ENCODE results near the gene DMBT1.
"Not testable (repeated sequence)": the region's sequence is repeated elsewhere in the genome, so short reads cannot be mapped to it uniquely, and the experiment has no call there.

Gene DMBT1

DNA sequence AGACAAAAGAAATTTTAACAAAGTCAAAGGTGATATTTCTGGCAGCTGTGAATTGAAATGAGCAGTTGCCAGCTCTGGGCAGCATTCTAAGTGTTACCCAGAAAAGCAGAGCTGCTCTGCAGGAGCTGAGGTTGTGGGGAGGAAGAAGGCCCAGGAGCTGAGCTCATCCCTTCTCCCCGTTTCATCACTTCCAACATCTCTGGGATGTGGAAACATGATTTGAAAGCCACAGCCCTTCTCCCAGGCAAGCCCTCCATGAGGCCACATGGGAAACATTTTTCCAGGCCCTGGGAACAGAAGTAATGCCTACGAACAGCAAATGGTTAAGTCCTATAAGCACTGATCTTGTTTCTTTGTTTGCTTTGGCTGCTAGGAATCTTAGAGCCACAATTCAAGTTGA is 10.9 kb upstream of the DMBT1 start:
- no peak for DNase-seq

DNA sequence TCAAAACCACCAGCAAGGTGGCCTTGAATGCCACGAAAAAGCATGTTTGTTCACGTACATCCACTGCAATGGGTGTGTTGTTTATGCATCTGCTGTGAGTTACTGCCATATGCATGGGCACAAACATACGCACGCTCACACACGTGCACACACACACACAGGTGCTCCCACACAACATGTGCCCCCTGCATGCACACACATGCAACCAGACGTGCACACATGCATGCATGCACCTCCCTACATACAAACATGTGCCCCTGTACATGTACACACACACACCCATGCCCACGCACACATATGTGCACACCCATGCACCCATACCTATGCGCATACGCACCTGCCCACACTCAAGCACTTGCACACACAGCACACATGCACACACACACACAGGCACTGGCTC is 10.1 kb upstream of the DMBT1 start:
- DNase-seq, result no peak

DNA sequence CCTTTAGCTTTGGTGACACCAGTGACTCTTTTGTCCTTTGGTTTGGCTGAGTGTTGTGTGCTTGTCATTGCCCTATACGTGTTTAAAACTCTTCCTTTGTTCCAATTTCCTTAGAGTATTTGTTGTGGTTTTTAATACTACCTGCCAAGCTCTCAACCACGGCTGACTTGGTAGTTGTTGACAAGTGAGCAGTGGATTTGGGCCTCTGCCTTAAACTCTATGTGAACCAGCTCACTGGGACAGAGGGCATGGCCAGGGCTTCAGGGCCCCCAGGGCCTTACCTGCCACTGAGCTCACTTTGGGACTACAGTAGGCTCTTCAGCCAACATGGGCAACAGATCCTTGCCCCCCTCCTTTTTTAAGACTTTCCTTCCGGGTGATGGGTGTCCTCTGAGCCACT is 9.6 kb upstream of the DMBT1 start:
- no peak for DNase-seq

DNA sequence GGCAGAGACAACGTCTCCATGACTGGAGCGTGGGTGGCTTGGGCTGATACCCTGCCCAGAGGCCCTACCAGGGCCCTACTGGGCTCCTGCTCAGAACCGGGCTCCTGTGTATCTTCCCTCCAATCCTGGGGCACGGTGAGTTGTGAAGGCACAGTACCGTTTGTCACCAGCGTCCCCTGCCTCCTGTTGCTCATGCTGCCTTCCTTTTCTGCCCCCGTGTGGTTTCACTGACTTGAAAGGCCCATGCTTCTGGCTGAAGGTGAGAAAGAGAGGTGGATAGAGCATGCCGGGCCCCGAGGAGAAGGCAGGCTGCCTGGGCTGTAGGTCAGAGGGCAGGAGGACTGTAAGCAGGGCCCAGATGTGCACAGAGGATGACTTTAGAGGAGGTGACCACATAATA is 9.1 kb upstream of the DMBT1 start:
- no peak for DNase-seq

DNA sequence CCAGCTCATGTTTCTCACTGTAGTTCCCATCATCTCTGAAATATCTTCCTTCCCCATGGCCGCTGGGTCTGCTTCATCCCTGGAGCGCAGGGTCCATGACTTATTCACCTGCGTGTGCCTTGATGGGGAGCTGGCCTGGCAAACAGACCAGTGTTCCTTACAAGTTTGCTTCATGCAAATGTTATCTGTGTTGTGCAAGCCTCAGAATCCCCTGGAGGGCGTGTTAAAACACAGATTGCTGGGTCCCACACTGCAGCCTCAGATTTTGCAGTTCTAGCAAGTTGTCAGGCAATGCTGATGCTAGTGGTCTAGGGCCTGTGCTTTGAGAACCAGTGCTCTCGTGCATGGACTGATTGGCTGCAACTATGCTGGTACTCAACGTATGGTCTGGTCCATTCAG is 7.2 kb upstream of the DMBT1 start:
- DNase-seq, result no peak

DNA sequence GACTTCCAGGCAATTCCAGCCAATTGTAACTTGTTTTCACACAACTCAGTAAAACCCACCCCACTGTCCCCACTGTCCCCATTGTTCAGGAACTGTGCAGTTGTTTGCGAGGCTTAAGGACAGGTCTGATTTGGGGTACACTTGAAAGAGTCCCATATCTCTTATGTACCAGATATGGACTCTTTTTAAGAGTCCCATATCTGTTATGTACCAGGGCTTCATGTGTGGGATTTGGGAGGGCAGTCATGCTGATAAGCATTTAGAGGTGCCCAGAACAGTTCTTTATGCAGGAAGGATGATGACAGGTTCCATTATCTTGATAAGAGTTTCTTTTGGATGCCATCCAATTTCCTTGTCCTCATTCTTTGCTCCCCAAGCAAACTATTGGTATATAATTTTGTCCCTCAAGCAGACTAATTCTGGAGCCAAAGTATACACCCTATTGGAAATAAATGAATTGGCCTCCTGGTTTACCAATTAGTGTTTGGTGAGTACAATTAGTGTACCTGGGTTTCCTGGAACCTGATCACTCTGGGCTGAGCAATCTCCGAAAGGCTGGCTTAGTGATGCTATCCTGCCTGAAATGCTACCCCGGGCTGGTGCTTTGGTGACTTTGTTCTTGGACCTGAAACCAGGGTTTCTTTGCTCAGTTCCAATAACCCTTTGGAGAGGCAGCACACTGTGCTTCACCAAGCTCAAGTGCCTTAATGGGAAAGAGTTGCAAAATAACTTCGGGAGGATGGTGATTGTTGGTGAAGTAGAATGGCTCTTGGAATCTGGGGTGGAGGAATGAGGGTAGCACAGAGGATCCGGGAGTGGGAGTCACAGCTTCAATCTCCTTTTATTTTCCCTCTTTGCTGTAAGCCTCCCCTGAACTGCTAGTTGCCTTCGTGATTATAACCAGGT is 6.2 kb upstream of the DMBT1 start:
- DNase-seq, result peak; percentile 28

DNA sequence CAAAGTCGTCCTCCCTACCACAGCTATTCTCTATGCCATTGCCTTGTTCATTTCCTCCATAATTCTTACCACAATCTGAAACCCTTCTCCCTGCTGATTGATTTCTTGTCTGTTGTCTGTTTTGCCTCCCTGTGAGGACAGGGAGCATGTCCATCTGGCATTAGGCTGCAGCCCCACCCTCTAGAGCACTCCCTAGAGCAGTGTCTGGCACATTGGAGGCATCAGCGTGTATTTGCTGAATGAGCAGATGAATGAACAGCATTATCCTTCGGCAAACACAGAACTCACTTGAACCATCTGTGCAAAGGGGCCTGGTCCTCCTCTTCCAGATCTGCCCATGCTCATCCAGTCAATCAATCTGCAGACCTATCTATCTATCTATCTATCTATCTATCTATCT is 5.1 kb upstream of the DMBT1 start:
- DNase-seq, result peak; percentile 49

DNA sequence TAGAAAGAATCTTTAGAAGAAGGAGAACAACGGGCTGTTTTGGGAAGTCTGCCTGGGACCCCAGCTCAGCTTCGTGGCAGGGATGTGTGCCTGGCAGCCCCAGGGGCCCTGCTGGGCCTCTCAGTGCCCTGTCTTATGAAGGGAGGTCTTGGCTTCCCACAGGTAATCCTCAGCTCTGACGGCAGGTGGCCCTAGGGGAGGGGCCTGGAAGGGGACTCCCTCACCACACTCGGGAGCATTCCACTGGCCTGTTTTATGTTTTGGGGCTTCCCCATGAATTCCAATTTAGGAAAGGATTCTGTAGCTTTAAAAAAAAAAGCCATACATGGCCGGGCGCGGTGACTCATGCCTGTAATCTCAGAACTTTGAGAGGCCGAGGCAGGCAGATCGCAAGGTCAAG is 3.0 kb upstream of the DMBT1 start:
- no peak for DNase-seq

DNA sequence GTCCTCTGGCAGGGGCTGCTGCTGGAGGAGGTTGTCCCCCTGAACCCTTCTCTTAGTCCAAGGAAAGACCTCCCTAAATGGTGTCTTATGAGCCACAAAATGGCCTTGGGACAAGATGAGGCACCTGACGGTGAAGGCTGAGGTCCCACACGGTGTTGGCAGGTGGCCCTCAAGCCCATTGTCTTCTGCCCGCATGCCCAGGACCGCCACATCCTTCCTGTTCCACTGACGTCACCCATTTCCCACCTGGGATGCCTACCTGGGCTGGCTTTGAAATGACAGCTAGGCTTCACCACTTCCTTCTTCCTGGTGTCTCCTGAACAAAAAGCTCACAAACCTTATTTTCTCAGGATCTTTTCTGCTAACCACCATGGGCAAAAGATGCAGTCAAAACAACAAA is 2.1 kb upstream of the DMBT1 start:
- DNase-seq, result no peak

DNA sequence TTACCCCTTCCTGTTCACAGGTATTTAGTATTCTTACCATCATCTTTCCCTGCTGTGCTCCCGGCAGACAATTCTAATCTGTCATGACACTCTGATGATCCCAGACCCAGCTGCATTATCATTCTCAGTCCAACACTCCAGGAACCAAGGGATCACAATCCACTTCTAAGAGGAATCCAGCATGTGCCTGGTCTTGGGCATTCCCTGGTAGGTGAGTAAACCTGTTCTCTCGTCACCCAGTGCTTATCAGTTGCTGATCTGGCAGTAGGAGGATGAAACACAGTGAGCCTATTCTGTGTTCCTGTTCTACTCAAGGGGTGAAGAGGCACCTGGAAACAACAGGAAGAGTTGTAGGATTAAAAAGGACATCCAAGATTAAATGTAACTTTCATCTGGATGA is 1.3 kb upstream of the DMBT1 start:
- no peak for DNase-seq

DNA sequence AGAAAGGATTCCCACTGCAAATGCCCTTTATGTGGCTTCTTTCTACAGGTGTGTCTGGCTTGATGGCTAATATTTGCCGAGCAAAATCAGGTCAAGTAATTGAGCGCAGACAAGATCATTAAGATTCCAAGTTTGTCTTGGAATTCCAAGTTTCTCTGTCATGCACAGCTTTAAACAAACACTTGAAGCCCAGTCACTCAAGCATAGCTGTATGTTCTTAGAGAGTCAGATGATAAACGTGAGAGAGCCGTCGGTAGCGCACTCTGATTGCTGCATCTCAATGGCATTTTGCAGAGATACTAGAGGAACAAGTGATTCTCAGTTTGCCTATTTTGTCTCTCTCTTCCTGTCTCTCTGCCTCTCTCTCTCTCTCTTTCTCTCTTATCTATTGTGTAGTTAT is 658 bp downstream of the DMBT1 start:
- DNase-seq, result no peak

DNA sequence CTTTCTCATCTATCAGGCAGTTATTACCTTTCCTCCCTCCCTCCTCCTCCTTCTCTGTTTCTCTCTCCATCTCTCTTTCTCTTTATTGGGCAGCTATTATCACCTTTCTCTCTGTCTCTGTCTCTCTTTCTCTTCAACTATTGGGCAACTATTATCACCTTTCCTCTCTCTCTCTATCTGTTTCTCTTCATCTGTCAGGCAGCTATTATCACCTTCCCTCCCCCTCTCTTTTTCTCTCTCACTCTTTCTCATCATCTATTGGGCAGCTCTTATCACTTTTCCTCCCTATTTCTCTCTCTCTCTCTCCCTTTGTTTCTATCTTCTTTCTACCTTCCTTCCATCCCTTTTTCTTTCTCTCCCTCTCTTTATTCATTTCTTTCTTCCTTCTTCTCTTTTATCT is 1.2 kb downstream of the DMBT1 start:
- DNase-seq, result no peak

DNA sequence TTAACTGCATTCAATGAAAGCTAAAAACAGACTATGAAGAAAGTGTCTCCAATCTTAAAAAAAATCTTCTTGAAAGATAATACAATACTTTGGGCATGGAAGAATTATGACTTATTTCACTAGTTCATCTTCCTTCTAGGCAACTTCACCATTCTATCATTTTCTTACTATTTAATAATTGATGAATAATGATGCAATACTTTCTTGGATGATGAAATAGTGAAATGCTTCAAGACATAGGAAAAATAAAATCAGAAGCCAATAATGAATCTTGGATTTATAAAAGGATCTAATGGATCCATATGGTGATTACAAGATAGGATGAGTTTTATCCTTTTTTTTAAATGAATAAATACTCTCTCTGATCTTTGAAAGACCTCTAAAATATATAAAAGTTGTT is 4.4 kb downstream of the DMBT1 start:
- no peak for DNase-seq

DNA sequence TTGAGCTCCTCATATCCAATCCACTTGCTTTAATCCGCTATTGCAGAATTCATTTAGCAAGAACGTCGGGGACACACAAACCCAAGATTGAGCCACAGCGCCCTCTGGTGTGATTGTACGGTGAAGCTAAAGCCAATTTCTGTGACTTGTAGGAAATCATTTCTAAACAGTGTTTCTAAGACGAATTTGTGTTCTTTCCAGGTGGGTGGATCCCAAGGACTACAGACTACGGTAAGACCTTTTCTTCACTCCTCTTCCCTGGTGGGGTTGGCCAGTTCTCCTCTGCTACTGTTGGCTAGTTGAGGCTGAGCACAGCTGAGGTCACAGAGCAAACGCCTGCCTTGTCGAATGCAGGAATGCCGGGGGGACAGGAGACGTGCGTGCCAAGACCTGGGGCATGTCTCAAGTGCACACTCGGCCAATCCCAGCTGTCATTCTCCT is 5.2 kb downstream of the DMBT1 start:
- peak; percentile 66 for DNase-seq

DNA sequence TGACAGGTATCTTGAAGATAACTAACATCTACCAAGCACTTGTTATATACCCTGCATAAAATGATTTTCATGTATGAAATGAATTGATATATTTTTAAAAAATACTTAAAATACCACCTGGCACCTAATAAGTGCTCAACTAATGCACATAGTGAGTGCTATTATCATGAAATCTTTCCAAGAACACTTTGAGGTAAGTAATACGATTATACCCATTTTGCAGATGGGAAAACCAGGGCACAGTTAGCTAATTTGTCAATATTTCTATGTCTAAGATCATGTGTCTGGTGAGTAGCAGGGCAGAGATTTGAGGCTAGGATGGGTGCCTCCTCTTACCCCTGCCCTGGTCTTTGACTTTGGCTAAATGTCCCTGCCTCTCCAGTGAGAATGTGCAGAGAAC is 6.1 kb downstream of the DMBT1 start:
- DNase-seq, result no peak

DNA sequence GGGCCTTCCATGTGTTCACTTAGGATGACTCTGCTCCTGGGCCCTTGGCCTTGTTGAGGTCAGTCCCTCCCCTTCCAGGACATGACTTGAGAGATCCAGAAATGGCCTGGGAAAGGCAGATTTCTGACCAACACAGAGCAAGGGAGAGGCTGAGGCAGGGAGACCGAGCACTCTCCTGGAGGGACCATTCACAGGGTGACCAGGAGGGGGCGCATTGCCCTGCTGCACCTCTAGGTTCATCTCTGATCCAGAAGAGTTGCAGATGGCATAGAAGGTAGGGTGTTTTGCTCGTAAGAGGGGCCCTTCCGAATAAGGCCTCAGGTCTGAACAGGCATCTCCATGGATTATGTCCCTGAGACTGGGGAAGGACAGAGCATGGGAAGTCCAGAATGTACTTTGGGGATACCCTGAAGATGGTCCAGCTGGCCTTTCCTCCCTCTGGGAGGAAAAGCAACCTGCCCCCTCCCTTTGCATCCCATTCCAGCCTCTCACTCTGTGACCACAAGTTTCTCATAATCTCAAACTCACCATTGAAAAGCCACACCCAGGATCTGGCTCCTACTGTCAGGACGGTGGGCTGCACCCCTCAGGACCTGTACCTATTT is 6.6 kb downstream of the DMBT1 start:
- DNase-seq, result peak; percentile 0

DNA sequence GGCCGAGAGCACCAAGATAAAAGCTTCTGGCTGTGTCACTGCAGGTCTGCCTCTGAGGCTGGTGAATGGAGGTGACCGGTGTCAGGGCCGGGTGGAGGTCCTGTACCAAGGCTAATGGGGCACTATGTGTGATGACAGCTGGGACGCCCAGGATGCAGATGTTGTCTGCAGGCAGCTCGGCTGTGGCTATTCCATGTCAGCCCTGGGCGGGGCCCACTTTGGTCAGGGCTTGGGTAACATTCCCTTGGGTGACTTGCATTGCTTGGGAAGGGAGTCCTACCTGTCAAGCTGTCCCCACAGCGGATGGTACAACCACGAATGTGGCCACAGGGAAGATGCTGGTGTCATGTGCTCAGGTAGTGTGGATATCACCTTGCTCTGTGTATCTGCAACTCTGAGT is 8.0 kb downstream of the DMBT1 start:
- DNase-seq, result no peak

DNA sequence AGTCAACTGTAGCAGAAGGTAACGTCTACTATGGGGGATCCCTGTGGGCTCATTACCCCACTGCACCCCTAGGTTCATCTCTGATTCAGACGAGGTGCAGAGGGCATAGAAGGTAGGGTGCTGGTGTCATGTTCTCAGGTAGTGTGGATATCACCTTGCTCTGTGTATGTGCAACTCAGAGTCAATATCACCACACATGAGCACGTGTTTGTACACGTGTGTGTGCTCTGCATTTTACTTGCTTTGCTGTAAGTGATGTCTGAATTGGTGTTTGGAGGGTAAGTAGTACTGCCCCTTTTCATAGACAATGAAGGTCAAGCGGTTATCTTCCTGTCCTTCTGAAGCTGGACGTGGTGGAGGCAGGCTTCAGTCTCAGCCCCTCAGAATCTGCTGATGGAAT is 10.4 kb downstream of the DMBT1 start:
- no peak for DNase-seq

DNA sequence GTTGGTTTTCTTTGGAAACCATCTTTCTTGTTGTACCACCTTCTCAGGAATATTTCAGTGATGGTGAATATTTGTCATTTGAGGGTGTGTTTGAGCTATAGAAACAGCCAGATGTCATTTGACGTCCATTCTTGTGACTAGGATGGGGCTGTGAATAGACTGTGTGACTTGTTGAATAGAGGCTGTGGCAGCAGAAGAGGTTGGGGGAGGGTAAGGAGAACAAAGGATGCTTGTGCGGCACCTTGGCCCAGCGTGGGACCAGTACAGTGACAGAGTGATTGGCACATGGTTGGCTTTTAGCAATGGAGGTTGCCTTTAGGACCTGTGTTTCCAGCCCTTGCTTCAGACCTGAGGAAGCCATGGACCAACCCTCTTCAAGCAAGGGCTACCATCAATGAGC is 11.3 kb downstream of the DMBT1 start:
- no peak for DNase-seq

DNA sequence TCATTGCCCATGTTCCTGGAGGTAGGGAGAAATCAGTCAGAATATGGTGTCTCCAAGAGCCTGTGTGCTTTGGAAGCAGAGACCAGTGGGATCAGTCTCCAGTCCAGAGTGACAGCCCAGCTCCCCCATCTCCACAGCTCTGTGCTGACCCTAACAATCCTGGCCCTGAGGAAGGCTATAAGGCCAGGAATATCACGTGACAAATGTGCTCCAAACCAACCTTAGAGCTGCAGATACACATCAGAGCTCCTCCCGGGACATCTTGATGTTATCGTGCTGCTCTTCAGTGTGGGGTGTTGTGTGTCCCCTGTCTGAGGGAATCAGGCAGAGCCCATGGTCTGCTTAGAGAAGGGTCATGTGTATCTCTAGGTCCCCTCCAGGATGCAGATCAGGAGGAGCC is 15.2 kb downstream of the DMBT1 start:
- no peak for DNase-seq

DNA sequence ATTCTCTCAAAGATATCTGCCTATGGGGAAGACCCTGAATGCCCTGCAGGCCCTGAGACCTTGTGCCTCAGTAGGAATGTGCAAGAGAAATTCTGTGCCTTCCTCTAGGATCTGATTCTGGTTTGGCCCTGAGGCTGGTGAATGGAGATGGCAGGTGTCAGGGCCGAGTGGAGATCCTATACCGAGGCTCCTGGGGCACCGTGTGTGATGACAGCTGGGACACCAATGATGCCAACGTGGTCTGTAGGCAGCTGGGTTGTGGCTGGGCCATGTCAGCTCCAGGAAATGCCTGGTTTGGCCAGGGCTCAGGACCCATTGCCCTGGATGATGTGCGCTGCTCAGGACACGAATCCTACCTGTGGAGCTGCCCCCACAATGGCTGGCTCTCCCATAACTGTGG is 15.7 kb downstream of the DMBT1 start:
- DNase-seq, result no peak

DNA sequence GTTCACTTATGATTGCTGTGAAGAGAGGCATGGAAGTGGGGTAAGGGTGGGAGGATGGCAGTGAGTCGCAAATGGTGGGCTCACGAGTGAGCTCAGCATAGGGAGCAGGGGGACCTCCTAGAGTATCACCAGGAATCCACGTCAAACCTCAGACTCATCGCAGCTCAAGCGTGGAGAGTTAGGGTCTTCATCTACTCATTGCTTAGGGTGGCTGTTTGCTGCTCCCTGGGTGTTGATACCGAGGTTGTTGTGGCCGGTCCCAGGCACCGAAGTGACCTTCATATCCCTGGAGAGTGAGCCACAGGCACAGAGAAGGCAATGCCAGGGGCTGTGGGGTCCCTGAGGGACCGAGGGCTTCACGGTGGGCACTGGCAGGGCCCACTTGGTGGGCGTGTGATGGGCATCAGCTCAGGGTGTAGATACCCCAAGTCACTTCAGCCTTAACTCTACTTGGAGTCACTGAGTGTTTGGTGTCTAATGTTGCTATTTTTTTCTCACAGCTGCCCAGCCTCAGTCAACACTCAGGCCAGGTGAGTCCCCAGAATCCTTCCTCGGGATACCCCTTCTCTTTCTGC is 16.8 kb downstream of the DMBT1 start:
- no peak for DNase-seq

DNA sequence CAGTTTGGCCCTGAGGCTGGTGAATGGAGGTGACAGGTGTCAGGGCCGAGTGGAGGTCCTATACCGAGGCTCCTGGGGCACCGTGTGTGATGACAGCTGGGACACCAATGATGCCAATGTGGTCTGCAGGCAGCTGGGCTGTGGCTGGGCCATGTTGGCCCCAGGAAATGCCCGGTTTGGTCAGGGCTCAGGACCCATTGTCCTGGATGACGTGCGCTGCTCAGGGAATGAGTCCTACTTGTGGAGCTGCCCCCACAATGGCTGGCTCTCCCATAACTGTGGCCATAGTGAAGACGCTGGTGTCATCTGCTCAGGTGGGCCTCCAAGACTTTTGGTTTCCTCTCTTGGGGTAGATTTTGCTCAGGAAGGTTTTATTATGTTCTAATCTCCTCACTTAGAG is 25.5 kb downstream of the DMBT1 start:
- not testable (repeated sequence) for DNase-seq

DNA sequence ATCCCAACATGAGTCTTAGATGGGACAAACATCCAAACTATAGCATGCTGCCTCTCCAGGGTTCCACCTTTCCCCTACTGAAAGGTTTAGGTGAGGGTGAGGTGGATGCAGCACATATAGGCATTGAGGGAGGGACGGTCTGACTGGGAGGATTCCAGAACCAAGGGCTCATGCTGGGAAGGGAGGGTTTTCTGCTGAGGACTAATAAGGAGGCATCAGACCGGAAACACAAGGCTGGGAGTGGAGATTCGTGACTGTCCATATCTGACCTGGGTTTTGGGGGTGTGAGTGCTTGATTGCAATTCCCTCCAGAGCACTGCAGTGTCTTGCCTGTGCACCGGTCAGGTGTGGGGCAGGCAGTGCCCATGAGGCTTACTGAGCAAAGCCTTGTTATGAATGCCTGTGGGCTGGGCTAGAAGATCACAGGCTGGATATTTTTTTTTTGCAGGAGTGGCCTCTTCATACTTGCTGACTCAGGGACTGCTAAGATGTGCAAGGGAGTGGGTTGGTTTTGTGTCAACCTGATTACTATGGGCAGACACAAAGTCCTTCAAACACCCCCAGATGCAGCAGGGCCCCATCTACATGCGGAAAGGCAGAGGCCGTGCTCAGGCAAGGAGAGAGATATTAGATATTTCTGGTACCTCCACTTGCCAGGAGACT is 26.7 kb downstream of the DMBT1 start:
- no peak for DNase-seq

All from NCI-H345 (cell line).